ENCODE measurements around the gene LRRC10B.

Gene LRRC10B

GRCh38 chr11:61510166-61510919 lies 1.8 kb downstream of the LRRC10B start:
- no peak for DNase-seq

- no peak for DNase-seq
These were observed 2.4 kb downstream of the LRRC10B start for GRCh38 chr11:61510974-61511373.

- DNase-seq, result no peak
These were observed 2.8 kb downstream of the LRRC10B start for GRCh38 chr11:61511383-61511782.

GRCh38 chr11:61512435-61512834 lies 3.9 kb downstream of the LRRC10B start:
- no peak for DNase-seq

GRCh38 chr11:61513143-61513765 lies 4.7 kb downstream of the LRRC10B start:
- DNase-seq, result no peak

GRCh38 chr11:61514050-61514917 lies 5.7 kb downstream of the LRRC10B start:
- DNase-seq, result no peak

- no peak for DNase-seq
These were observed 7.1 kb downstream of the LRRC10B start for GRCh38 chr11:61515686-61516085.

GRCh38 chr11:61516191-61516590 lies 7.6 kb downstream of the LRRC10B start:
- DNase-seq, result no peak

GRCh38 chr11:61516675-61517572 lies 8.4 kb downstream of the LRRC10B start:
- no peak for DNase-seq

- DNase-seq, result no peak
These were observed 9.7 kb downstream of the LRRC10B start for GRCh38 chr11:61518032-61518795.

GRCh38 chr11:61522881-61523280 lies 14.3 kb downstream of the LRRC10B start:
- DNase-seq, result no peak

GRCh38 chr11:61524446-61524845 lies 15.9 kb downstream of the LRRC10B start:
- DNase-seq, result no peak

- DNase-seq, result no peak
These were observed 16.5 kb downstream of the LRRC10B start for GRCh38 chr11:61524963-61525587.

- no peak for DNase-seq
These were observed 17.7 kb downstream of the LRRC10B start for GRCh38 chr11:61526229-61526628.

GRCh38 chr11:61526956-61527731 lies 18.6 kb downstream of the LRRC10B start:
- no peak for DNase-seq

- DNase-seq, result no peak
These were observed 19.6 kb downstream of the LRRC10B start for GRCh38 chr11:61528114-61528513.

GRCh38 chr11:61529537-61530225 lies 21.1 kb downstream of the LRRC10B start:
- DNase-seq, result no peak

GRCh38 chr11:61531044-61531443 lies 22.5 kb downstream of the LRRC10B start:
- DNase-seq, result no peak

GRCh38 chr11:61532134-61533038 lies 23.8 kb downstream of the LRRC10B start:
- DNase-seq, result peak; percentile 38

Measured in NCI-H524 treated with DMSO at 0.1 percent for 48 hours (cell line).